ENCODE measurements around the gene CTBS. TPM values are rescaled to one million over a fixed set of nuclear protein-coding genes. Genes with fewer than 3 reads are reported as not detected.

Gene CTBS
- total and polyA plus RNA-seq, 2 of the 13 experiments (the other 11 are each of a cell fraction or from before 2014, with no cell fraction given), result 4.7 to 12.4 TPM

- TF ChIP-seq, protein P1, sequence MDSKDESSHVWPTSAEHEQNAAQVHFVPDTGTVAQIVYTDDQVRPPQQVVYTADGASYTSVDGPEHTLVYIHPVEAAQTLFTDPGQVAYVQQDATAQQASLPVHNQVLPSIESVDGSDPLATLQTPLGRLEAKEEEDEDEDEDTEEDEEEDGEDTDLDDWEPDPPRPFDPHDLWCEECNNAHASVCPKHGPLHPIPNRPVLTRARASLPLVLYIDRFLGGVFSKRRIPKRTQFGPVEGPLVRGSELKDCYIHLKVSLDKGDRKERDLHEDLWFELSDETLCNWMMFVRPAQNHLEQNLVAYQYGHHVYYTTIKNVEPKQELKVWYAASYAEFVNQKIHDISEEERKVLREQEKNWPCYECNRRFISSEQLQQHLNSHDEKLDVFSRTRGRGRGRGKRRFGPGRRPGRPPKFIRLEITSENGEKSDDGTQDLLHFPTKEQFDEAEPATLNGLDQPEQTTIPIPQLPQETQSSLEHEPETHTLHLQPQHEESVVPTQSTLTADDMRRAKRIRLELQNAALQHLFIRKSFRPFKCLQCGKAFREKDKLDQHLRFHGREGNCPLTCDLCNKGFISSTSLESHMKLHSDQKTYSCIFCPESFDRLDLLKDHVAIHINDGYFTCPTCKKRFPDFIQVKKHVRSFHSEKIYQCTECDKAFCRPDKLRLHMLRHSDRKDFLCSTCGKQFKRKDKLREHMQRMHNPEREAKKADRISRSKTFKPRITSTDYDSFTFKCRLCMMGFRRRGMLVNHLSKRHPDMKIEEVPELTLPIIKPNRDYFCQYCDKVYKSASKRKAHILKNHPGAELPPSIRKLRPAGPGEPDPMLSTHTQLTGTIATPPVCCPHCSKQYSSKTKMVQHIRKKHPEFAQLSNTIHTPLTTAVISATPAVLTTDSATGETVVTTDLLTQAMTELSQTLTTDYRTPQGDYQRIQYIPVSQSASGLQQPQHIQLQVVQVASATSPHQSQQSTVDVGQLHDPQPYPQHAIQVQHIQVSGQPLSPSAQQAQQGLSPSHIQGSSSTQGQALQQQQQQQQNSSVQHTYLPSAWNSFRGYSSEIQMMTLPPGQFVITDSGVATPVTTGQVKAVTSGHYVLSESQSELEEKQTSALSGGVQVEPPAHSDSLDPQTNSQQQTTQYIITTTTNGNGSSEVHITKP (CRISPR knock-in tag; IDR thresholded peaks at IDR 0.05; ENCODE audit: low read depth), result 0 out of 2 replicates have a peak, but pooled peaks have one; percentile 21
Measured at GRCh38 chr1:84505493-84506001, 68.7 kb downstream of the CTBS start (continued).

DNA sequence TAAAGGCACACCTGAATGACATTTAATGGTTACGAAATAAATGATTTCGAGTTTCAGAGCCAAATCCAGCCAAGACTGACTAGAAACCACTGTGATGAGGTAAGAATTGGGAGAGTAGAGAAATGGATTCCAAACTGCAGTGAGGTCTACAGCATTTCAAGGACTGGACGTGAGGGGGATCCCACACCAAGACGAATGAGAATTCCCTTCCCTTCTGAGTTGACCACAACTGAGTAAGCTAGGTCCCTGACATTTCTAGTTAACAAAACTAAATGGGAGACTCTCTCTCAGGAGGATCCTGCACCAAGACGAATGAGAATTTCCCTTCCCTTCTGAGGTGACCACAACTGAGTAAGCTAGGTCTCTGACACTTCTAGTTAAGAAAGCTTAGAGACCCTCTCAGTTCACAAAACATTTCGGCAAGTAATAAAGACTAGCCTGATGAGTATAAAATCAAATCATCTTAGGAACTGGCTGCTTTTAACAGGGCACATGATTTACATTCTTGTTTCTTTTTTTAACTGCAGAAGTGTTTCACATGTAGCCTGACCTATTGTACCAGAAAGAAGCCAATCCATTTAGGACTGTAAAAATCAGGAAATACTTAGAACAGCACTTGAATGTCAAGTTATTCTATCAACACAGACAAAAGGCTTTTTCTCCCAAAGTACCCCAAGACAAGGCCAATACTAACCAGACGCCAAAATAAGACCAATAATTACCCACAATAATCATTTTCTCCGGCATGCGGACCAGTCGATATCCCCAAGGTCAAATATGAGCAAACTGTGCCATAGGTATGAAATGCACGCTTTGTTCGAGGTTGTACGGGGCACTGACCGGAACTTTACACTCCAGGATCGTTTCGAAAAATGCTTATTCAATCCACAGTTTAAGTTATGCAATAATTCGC lies 69.4 kb downstream of the CTBS start:
- intact Hi-C loops (cut with micrococcal nuclease; ENCODE audit: unreplicated experiment), result loop anchor here (1.0 to 5.0 kb wide), 2 partner anchors 37 to 99 kb away; no protein-coding TSS in a partner anchor
- Histone ChIP-seq H3K9me3 (ENCODE audit: low read length) (no peaks in the 10 kb centered on the region), H3K4me1 (ENCODE audit: insufficient read depth, low read length) (peaks cover 56% of the 10 kb centered on the region), H3K4me2 (ENCODE audit: low read depth, low read length) (peak overlapping the region; percentile 96), H3K4me3 (replicated peaks in 1 of 3; ENCODE audit: insufficient read depth in 1 of 3, low read depth in 2 of 3, low read length in 3 of 3) (peak overlapping the region; percentile 92 to 97 (median 97)), H3K27ac (ENCODE audit: extremely low read length, insufficient read depth, low read length) (peak overlapping the region; percentile 99), H4K20me1 (ENCODE audit: insufficient read depth, low read length) (peaks cover 49% of the 10 kb centered on the region), H3K9ac (ENCODE audit: insufficient read depth, low read depth, low read length) (peak overlapping the region; percentile 99), H2AFZ (ENCODE audit: low read length) (no peak overlapping the region), H3K79me2 (ENCODE audit: insufficient read depth, low read length) (peaks cover 61% of the 10 kb centered on the region), H3K36me3 (replicated peaks in 1 of 2; ENCODE audit: control insufficient read depth in 1 of 2, insufficient read depth in 2 of 2, low read length in 2 of 2) (peaks cover 4 to 14% of the 10 kb centered on the region in 2 experiments; a peak in 4 of 5 replicates), H3K27me3 (ENCODE audit: control insufficient read depth in 1 of 2, insufficient read depth in 2 of 2, low read length in 2 of 2) (no peaks in the 10 kb centered on the region)
- in situ Hi-C loops (cut with HindIII; ENCODE audit: extremely low pct_ligation_motif_present, low pct_unique_long_range_greater_than_20kb), result loop anchor here (5.0 kb wide), 1 partner anchor 67 kb away; the partner anchor contains the start of gene CTBS
- ChIA-PET CTCF (ENCODE audit: low intra/inter-chr PET ratio, low total read pairs) (no interaction called here), POLR2A (interaction anchor here (0.6 to 4.9 kb wide), 6 partner anchors 11 to 79 kb away, joined by 3 to 90 read pairs (median 5); partner anchors contain the start of genes CTBS and RPF1)
- peak; percentile 81 for DNase-seq (ENCODE audit: low spot score)
- FAIRE-seq, result peak; percentile 68
- WGBS (ENCODE audit: low lambda C conversion rate), result 2% methylated on average over 17 of the region's 17 CpGs
- TSS peak; percentile 45 for BruUV-seq (replicated peaks)
- peak; percentile 59 for ATAC-seq
- TF ChIP-seq ZNF292 (CRISPR knock-in tag; IDR thresholded peaks at IDR 0.05; ENCODE audit: borderline replicate concordance, low read depth) (0 out of 2 replicates have a peak, but pooled peaks have one; percentile 15), CREB3 (CRISPR knock-in tag; IDR thresholded peaks at IDR 0.05) (no peak), FOXA3 (CRISPR knock-in tag; IDR thresholded peaks at IDR 0.05) (peak; percentile 69), ZSCAN9 (CRISPR knock-in tag; IDR thresholded peaks at IDR 0.05; ENCODE audit: borderline replicate concordance) (0 out of 2 replicates have a peak, but pooled peaks have one; percentile 42), ZNF816 (CRISPR knock-in tag; IDR thresholded peaks at IDR 0.05; ENCODE audit: borderline replicate concordance) (0 out of 2 replicates have a peak, but pooled peaks have one; percentile 69), ZC3H4 (CRISPR knock-in tag; IDR thresholded peaks at IDR 0.05; ENCODE audit: borderline replicate concordance) (peak; percentile 93; the same call in 1 of the 2 replicates), ZNF644 (CRISPR knock-in tag; IDR thresholded peaks at IDR 0.05; ENCODE audit: low read depth) (no peak), SMAD3 (CRISPR knock-in tag; IDR thresholded peaks at IDR 0.05) (peak; percentile 40; the same call in 1 of the 2 replicates), KDM3A (CRISPR knock-in tag; IDR thresholded peaks at IDR 0.05; ENCODE audit: low read depth) (0 out of 2 replicates have a peak, but pooled peaks have one; percentile 55), HNRNPH1 (optimal IDR thresholded peaks at IDR 0.05; ENCODE audit: low read depth, low read length) (no peak), HMGXB4 (CRISPR knock-in tag; IDR thresholded peaks at IDR 0.05; ENCODE audit: borderline replicate concordance in 1 of 2, low read depth in 1 of 2) (peak in 1 of 2 experiments; percentile 61; a peak in 1 of 4 replicates)

All from HepG2 (cell line).